ENCODE measurements around the gene CDC16. TPM values are rescaled to one million over a fixed set of nuclear protein-coding genes. Genes with fewer than 3 reads are reported as not detected.

Gene CDC16
- total and polyA plus RNA-seq, 2 of the 13 experiments (the other 11 are each of a cell fraction or from before 2014, with no cell fraction given): 24.2 to 60.9 TPM

DNA sequence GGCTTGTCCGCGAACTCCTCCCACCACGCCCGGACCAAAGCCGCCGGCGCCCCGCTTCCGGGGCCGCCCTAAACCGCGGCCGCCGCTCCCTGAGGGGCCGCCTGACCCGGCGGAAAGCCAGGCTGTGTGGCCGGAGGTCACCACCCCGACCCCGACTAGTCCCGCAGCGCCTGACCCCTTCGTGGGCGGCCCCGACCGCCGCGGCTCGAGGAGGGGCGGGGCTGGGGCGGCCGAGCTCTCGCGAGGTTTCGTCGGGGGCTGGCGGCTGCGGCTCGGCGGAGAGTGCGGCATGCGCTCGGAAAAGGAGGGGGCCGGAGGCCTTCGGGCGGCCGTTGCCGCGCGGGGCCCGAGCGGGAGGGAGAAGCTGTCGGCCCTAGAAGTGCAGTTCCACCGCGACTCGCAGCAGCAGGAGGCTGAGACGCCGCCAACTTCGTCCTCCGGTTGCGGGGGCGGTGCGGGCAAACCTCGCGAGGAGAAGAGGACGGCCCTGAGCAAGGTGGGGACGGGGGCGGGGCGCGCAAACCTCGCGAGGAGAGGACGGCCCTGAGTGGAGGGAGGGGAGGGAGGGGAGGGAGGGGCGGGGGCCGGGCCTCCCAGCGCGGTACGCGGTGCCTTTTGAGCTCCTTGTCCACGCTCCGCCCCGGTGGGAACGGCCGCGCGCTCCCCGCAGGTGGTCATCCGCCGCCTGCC is 46.8 kb downstream of the CDC16 start, which contains the start of gene UPF3A (continued):
- TF ChIP-seq SMAD9 (CRISPR knock-in tag; IDR thresholded peaks at IDR 0.05): no peak
- no peak; the same call in 1 of the 2 replicates for TF ChIP-seq ZNF782 (CRISPR knock-in tag; IDR thresholded peaks at IDR 0.05; ENCODE audit: borderline replicate concordance)
- TF ChIP-seq ATM (IDR thresholded peaks at IDR 0.05; ENCODE audit: borderline replicate concordance): no peak
- TF ChIP-seq, protein P1, sequence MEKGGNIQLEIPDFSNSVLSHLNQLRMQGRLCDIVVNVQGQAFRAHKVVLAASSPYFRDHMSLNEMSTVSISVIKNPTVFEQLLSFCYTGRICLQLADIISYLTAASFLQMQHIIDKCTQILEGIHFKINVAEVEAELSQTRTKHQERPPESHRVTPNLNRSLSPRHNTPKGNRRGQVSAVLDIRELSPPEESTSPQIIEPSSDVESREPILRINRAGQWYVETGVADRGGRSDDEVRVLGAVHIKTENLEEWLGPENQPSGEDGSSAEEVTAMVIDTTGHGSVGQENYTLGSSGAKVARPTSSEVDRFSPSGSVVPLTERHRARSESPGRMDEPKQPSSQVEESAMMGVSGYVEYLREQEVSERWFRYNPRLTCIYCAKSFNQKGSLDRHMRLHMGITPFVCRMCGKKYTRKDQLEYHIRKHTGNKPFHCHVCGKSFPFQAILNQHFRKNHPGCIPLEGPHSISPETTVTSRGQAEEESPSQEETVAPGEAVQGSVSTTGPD (CRISPR knock-in tag; IDR thresholded peaks at IDR 0.05): no peak
- TF ChIP-seq IKZF4 (CRISPR knock-in tag; IDR thresholded peaks at IDR 0.05; ENCODE audit: borderline replicate concordance, low read depth, not compliant biosample characterization): peak; percentile 36
- peak; percentile 57; the same call in 1 of the 2 replicates for TF ChIP-seq TCF7 (IDR thresholded peaks at IDR 0.05; ENCODE audit: low read depth)
- no peak for TF ChIP-seq STAT5B (CRISPR knock-in tag; IDR thresholded peaks at IDR 0.05)
- no peak; the same call in 1 of the 2 replicates for TF ChIP-seq SAFB2 (CRISPR knock-in tag; IDR thresholded peaks at IDR 0.05; ENCODE audit: borderline replicate concordance, low read depth)
- no peak for TF ChIP-seq ZFP36L2 (CRISPR knock-in tag; IDR thresholded peaks at IDR 0.05)
- peak; percentile 74; the same call in 1 of the 2 replicates for TF ChIP-seq NR2F2 (IDR thresholded peaks at IDR 0.05; ENCODE audit: borderline replicate concordance, low read depth)
- TF ChIP-seq ZFY (CRISPR knock-in tag; IDR thresholded peaks at IDR 0.05): peak; percentile 85
- TF ChIP-seq, protein P2, sequence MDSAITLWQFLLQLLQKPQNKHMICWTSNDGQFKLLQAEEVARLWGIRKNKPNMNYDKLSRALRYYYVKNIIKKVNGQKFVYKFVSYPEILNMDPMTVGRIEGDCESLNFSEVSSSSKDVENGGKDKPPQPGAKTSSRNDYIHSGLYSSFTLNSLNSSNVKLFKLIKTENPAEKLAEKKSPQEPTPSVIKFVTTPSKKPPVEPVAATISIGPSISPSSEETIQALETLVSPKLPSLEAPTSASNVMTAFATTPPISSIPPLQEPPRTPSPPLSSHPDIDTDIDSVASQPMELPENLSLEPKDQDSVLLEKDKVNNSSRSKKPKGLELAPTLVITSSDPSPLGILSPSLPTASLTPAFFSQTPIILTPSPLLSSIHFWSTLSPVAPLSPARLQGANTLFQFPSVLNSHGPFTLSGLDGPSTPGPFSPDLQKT (CRISPR knock-in tag; IDR thresholded peaks at IDR 0.05; ENCODE audit: borderline replicate concordance): no peak
- 0 out of 2 replicates have a peak, but pooled peaks have one; percentile 59 for TF ChIP-seq EED (CRISPR knock-in tag; IDR thresholded peaks at IDR 0.05)
- no peak for TF ChIP-seq NPAS2 (CRISPR knock-in tag; IDR thresholded peaks at IDR 0.05; ENCODE audit: borderline replicate concordance)
- peak; percentile 44; the same call in 1 of the 2 replicates for TF ChIP-seq ZSCAN25 (CRISPR knock-in tag; IDR thresholded peaks at IDR 0.05)
- TF ChIP-seq SP5 (CRISPR knock-in tag; IDR thresholded peaks at IDR 0.05; ENCODE audit: borderline replicate concordance, low read depth): peak; percentile 88
- TF ChIP-seq ARHGAP35 (CRISPR knock-in tag; IDR thresholded peaks at IDR 0.05; ENCODE audit: borderline replicate concordance): 0 out of 2 replicates have a peak, but pooled peaks have one; percentile 62
- TF ChIP-seq NR2C2 (CRISPR knock-in tag; IDR thresholded peaks at IDR 0.05; ENCODE audit: borderline replicate concordance): peak; percentile 94
- no peak for TF ChIP-seq ZNF720 (CRISPR knock-in tag; IDR thresholded peaks at IDR 0.05)
- no peak for TF ChIP-seq ZNF24 (IDR thresholded peaks at IDR 0.05)
- peak; percentile 97 for TF ChIP-seq ZNF121 (CRISPR knock-in tag; IDR thresholded peaks at IDR 0.05)
- no peak for TF ChIP-seq TEAD2 (CRISPR knock-in tag; IDR thresholded peaks at IDR 0.05)
- TF ChIP-seq, protein P3, sequence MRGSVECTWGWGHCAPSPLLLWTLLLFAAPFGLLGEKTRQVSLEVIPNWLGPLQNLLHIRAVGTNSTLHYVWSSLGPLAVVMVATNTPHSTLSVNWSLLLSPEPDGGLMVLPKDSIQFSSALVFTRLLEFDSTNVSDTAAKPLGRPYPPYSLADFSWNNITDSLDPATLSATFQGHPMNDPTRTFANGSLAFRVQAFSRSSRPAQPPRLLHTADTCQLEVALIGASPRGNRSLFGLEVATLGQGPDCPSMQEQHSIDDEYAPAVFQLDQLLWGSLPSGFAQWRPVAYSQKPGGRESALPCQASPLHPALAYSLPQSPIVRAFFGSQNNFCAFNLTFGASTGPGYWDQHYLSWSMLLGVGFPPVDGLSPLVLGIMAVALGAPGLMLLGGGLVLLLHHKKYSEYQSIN (CRISPR knock-in tag; IDR thresholded peaks at IDR 0.05; ENCODE audit: borderline replicate concordance): no peak
- no peak for TF ChIP-seq RBAK (CRISPR knock-in tag; IDR thresholded peaks at IDR 0.05)
- no peak for TF ChIP-seq NCOA5 (CRISPR knock-in tag; IDR thresholded peaks at IDR 0.05)
- TF ChIP-seq LCORL (IDR thresholded peaks at IDR 0.05): no peak
- peak; percentile 79 for TF ChIP-seq LCORL (CRISPR knock-in tag; IDR thresholded peaks at IDR 0.05)
- no peak for TF ChIP-seq GTF2F1 (IDR thresholded peaks at IDR 0.05; ENCODE audit: low read length)
- TF ChIP-seq SOX5 (CRISPR knock-in tag; IDR thresholded peaks at IDR 0.05; ENCODE audit: borderline replicate concordance): peak; percentile 59; the same call in 1 of the 2 replicates
- TF ChIP-seq GATA4 (IDR thresholded peaks at IDR 0.05; ENCODE audit: borderline replicate concordance, low read depth): no peak
